HG03457 (cell line): Measurements from ENCODE around the gene CTNND2.
"Not testable (repeated sequence)": the region's sequence is repeated elsewhere in the genome, so short reads cannot be mapped to it uniquely, and the experiment has no call there.

Experiments used
- ATAC-seq: cut with Tn5 transposase; IDR thresholded peaks from one replicate; pipeline ENCODE4 v1.9.1; 2021; ENCODE audit warnings: moderate number of reproducible peaks; ENCODE audit not compliant: unreplicated experiment

The CTNND2 gene

DNA sequence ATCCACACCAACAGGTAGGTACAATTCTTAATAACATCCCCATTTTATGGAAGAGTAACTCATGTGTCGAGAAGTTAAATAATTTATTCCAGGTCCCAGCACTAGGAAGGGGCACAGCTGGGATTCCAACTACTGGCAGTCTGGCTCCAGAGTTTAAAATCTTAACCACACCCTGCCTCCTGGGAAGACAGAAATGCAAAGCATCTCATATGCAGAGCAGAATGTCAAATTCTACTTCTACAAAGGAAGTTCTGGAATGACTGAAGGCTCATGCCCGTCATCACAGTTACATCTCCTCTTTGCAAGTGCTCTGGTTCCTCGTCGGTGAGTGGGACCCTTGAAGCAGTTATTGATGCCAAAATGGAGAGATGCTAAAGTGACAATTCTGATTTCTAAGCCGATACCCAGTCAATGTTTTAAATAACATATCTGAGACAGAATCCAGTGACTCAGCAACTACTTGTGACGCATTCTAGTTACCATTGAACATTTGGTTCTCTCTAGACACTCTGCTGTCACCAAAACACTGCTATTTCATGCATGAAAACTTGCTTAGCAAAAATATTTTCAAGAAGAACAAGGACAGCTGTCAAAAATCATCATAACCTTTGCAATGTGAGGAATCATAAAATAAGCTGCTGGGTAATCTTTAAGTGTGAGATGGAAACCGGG lies 412.7 kb downstream of the CTNND2 start:
- ATAC-seq, result no peak

DNA sequence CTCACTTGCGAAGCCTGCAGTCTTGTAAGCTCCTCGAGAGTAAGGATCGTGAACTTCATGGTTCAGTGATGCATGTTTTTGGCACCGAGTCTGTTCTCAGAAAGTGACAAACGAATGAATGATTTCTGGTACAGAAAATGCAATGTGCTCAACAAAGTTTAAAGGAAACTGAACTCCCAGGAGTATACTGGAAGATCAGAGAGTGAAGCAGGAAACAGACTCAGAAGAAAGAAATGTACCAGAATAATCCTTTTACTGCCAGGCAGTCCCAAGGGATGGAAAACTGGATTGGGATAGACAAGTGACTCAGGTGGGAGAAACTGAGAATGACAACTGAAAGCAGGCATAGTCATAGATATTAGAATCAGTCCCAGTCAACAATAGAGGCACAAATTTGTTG lies 420.6 kb downstream of the CTNND2 start:
- ATAC-seq, result no peak

DNA sequence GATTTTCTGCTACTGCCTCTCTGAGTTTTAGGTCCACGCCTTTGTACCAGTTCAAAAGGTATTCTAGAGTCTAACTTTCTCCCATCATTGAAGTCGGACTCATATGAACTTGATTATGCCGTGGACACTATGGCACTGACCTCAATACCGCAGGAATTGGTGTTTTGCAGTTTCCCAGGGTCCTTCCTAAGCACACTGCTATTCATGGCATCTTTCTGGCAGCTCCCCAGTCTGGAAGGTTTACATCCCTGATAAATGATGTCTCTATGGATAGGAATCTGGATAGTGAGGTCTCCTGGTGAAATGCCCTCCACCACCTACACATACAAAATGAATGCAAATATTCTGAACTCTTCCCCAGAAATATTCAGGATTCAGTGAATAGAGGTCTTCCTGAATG lies 422.2 kb downstream of the CTNND2 start:
- no peak for ATAC-seq

DNA sequence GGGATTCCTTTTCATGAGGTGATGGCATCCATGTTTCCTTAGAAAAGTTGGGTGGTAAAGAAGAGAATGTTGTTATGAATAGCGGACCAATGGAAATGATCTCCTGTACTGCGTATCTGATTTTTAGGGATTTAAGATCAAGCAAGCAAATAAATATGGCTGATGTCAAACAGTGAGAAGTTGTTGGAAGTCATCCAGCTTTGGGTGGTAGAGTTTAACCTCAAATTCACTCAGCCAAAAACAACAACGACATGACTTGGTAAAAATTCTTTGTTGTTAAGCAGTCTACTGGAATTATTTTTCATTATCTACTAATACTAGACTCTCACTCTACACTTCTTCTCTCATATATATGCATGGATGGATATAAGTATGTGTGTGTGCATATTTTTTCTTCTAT lies 426.5 kb downstream of the CTNND2 start:
- ATAC-seq, result no peak

DNA sequence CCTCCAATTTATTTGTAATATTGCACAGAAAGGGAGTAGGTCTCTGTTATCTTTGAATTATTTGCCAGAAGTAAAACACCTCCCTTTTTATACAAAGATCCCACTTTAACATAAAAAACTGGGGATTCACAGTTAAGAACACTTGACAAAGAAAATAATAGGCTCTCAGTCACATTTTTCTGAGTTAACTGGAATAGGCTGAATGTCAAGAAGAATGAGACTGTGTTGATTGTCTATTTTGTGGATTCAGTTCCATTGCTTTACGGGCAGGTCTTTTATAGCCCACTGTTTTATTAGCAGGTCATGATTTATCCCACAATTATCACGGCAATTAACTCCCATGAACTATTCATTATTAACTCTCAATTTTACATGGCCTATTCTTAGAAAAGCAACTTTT lies 427.4 kb downstream of the CTNND2 start:
- no peak for ATAC-seq

DNA sequence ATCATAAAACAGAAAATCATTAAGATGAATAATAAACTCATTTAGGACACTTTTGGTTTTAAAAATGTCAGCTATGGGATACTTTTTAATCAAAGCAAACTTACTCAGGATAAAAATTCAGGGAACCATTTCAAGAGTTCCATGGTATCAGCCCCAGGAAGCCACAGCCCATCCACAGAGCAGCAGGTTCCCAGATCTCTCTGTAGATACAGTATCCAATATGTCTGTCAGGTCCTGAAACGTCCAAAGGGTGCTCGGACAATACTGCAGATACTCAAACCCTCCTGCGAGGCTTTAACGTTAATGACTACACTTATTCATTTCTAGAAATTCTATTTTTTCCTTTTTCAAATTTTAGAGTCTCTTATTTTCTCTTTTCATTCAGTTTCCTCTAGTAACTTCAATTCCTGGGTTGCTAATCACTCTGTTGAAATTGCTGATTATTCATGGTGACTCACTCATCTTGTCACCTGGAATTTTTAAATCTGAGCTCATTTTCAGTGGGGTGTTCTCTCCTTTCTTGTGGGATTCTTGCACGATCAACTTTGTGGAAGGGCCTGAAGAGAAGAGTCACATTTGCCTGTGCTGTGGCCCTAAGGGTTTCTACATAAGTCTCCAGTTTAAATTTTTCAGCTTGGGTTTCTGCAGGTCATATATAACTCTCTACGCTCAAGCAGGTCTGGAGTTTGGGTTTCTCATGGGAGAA lies 435.8 kb downstream of the CTNND2 start:
- ATAC-seq, result no peak

DNA sequence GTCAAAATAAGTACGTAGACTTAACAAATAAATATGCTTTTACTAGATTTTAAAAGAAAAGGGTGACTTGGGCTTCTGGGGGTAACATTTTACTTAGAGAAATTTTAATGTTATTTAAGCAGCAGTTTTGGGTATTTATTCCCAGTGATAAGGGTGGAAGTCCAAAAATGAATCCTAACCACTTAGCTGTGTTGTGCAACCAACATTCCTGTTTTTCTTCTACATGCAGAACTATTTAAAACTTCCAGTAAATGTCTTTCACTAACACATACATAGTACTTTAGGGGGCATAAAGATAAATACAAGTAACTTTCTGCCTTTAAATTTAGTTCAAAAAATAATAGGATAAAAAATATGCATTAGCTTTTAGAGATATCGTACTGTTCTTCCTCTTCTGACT lies 436.7 kb downstream of the CTNND2 start:
- ATAC-seq, result no peak

DNA sequence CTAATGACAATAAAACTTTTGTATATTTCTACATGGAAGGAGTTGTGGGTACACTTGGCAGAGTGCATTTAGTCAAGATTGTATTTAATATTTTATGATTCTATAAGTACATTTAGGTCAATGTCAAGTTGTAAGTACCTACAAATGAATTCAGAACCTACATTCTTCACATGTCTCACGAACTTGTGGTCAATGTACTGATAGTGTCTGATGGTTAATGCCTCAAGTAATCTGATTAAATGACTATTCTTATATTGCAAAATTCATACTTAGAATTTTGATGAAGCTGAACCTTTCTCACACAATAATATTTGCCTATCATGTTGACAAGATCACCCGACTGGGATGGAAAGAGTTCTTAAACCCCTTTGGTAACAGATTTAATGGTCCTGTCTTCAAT lies 444.5 kb downstream of the CTNND2 start:
- no peak for ATAC-seq

DNA sequence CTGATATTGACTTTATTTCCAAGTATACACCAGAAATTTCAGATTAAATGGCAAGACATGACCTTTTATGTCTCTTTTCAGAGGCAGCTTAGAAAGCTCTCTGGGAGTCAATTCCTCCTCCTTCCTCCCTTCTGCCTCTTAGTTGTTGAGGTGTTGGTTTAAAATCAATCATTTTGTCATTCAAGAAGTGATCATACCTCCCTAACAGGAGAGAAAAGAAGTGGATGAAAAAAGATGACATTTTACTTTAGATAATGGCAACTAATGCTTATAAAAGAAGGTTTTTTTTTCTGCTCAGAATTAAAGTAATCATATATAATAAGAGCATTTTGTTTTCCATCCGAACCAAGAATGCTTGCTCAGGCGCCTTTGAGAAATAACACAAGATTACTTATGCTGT lies 448.7 kb downstream of the CTNND2 start:
- ATAC-seq, result no peak

DNA sequence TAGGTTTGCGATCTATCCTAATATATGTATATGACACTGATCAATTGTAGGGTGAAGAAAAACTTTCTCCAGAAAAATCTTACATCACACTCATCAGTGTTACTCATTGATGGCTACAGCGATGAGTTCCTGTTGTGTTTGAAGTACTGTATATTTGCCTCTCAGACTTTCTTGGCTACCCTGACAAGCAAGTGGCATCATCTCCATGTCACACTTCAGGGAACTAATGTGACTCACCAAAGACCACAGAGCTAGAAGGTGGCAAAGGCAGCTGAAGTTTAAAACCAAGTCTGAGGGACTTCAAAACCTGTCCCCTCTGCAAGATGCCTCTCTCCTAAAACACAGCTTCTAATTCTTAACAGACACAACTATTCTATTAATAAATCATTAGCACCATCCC lies 451.4 kb downstream of the CTNND2 start:
- no peak for ATAC-seq

DNA sequence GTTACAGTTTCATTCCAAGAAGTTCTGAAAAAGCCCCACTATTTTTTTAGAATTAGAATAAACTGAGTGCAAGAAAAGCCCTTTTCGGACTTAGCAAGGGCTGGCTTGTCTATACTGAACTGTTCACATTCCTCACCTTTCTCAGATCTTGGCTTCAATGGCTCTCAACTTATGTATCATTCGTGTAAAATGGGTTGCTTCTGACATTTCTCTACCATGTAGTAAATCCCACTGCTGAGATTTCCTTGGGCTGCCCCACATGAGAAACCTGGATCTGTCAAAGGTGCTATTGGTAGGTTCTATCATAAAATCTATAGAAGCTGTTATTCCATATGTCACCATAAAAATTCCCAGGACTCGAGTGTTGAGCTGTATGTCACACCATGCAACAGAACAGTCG lies 454.3 kb downstream of the CTNND2 start:
- ATAC-seq, result no peak

DNA sequence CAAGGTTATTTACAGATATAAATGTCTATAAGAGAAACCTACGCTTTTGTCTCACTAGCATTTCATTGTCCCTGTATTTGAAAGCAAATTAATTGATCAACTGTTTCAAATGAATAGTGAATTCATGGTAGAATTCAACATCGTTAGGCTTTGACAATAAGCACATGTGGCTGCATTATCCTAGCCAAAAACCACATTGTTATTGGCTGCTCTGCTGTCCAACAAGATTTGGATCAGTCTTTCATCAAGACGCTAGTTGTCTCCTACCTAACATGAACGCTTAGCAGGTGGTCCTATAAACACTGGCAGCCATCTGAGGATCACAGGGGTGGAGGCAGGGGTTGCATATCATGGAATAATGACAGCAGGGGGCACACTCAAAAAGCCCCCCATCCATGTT lies 455.0 kb downstream of the CTNND2 start:
- no peak for ATAC-seq

DNA sequence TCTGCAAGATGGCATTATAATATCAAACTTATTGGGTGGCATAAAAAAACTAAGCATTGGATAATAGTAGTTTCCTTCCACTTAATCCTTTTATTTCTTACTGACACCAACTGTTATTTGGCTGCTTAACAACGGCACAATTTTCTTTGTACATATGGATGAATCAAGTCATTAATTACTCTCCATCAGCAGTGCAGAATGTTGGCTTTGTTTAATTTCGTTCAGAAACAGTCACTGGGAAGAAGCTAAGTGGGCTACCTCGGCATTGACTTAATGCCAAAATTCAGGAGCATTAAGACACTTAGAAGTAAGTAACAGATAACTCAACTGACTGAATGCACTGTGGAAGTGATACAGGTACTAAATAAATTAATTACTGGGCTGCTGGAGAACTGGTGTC lies 460.4 kb downstream of the CTNND2 start:
- ATAC-seq, result no peak

DNA sequence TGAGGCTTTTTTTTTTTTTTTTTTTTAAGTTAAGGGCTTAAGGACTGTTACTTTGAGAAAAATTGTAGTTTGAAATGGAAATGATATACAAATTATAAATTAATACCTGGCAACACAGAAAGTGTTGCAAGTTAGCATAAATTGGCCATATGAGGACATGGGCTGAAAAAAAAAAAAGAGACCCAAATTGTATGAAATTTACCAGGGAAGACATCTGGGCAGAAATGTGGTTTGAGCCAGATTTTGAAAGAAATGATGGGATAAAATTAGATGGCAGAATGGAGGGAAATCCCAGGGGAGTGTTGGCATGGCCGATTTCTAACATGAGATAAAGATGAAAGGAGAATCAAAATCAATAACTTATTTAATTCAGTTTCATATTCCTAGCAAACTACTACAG lies 472.1 kb downstream of the CTNND2 start:
- no peak for ATAC-seq

DNA sequence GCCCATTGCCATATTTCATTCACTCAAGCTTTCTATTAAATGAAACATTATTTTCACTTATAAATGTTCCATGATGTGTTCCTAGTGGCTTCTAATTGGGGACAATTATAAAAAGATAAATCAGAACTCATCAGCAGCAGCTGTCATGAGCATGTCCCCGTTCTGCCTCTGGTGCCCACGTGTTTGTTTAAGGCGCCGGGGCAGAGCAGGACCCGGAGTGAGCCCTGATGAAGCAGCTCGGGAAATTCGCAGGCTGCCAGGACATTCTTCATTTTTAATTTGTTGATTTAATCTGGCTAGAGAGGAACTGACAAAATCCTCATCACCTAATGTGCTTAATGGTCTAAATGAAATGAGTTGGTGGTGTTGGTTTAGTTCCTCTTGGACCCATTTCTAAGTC lies 475.0 kb downstream of the CTNND2 start:
- ATAC-seq, result no peak

DNA sequence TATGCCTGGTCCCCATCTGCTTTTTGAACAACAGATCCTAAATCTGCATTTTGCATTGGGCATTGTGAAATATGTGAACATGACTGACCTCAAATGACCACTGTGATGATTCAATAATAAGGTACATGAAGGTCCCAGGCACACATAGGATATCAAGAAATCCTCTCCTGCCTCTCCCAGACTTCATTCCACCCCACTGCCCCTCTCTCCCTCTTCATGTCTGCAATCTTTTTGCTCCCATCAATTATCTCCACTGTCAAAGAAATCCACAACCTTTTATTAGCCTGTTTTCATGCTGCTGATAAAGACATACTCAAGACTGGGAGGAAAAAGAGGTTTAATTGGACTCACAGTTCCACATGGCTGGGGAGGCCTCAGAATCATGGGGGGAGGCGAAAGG lies 476.7 kb downstream of the CTNND2 start:
- ATAC-seq, result no peak

DNA sequence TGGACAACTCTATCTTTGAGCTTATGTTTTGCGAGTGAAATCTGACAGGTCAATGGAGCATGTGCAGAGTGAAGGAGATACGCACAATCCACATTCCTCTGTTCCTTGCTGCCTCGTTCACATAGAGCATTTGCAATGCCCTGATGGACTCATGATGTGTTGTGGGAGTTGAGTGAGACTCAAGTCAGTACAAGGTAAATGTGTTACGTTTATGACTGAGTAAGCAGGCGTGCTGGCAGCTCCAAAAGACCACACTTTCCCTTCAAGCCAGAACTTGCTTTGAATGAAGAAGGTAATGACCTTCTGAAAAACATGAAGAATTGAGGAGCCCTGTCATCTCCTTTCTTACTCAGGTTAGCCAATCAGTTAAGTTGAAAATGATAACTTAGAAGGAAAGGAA lies 477.8 kb downstream of the CTNND2 start:
- ATAC-seq, result no peak

DNA sequence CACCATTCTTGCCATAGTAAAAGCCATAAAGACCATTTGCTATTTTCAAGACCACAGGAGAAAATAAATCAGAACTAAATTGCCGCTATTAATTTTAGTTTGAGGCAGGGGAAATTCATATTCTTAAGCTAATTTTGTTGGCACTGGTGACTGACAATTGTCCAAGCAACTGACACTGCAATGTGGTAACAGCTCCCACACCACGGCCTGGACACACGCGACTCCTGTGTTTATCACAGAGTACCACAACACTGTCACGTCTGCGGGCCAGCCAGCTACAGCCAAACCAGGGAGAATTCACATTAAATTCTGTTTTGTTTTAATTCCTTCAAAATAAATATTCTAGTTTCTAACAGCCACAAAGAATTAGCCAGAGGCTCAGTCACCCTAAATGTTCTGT lies 481.9 kb downstream of the CTNND2 start:
- ATAC-seq, result no peak

DNA sequence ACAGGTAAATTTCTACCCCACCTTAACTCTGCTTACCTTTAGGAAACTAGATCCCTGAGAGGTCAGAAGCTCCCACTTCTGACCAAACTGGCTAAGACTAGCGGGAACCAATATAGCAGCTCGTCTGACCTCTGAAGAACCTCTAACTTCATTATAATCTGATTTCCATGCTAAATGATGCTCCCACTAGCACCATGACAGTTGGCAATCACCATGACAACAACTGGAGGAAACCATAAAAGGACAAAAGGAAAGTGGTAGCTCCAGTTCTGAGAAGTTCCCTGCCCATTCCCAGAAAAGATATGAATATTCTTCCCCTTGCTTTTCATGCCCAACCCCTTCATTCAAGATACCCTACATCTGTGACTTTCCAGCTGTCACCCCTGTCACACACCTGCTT lies 483.3 kb downstream of the CTNND2 start:
- no peak for ATAC-seq

DNA sequence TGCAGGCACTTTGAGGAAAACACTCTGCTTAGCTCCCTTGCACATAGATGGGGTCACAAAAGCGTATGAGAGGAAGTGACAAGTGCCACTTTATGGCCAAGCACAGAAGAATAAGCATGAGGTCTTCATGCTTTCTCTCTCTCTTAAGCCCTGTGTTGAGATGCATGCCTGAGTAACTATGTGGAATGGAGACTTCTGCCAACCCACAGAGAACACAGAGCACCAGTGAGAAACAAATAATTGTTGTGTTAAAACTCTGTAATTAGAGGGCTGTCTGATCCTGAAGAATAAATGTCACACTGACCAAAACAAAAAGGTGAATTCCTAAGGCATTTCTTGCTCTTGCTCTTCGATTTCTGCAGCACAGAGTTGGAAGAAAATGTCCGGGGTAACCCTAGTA lies 488.5 kb downstream of the CTNND2 start:
- ATAC-seq, result no peak

DNA sequence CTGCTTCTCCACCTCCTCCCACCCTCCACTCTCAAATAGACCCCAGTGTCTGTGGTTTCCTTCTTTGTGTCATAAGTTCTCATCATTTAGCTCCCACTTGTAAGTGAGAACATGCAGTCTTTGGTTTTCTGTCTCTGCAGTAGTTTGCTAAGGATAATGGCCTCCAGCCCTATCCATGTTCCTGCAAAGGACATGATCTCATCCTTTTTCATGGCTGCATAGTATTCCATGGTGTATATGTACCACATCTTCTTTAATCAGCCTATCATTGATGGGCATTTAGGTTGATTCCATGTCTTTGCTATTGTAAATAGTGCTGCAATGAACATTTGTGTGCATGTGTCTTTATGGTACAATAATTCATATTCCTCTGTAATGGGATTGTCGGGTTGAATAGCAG lies 489.5 kb downstream of the CTNND2 start:
- ATAC-seq, result not testable (repeated sequence)

DNA sequence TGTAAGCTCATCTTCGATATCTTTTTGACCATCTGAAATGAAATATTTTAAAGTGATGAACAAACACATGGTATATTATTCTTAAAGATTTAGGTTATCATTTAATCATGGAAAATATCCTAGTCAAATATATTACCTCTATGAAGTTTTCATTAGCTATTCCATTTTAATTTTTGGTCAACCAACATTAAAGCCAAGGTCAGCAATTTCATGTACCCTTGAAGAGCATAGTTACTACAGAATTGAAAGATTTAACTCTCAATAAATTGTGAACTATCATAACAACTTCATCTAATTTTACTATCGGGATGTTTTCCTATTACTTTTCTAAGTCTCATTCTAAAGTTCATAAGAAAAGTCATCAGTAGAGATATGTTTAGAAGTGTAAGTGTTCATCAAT lies 492.6 kb downstream of the CTNND2 start:
- ATAC-seq, result no peak

DNA sequence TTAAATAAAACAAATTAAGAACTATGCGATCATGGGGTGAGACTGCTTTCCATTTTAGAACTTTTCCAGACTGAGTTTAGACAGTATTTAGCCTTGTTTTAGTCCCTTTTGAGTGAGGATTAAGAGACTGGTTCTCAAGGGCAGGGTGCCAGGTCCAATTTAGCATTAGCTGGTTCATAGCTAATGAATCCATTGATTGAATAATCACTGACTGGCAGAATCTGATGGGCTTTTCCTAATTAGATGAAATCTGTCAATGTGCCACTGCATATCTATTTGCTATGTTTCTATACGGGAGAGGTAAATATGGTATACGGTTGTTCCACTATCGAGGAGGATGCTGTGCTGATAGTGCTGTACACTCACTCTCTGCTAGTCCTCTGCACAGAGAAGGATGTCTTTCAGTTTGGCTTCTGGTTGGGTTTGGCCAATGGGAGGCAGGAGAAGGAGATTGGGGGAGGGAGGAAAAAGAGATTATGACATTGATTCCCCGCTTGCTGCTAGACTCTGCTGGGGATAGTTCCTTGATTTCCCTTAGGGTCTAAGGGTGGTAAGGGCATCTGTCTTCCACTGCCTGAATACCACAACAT lies 496.6 kb downstream of the CTNND2 start:
- no peak for ATAC-seq
